K562 (cell line): ENCODE results near the gene EFNA1.
"Not testable (repeated sequence)": the region's sequence is repeated elsewhere in the genome, so short reads cannot be mapped to it uniquely, and the experiment has no call there.

ENCODE experiments used
- LEF1 ChIP-seq: fragments of 450-650 bp; IDR thresholded peaks from 2 replicates; pipeline ENCODE4 v1.6.1; 2016; ENCODE audit warnings: mild to moderate bottlenecking
- SIX5 ChIP-seq, 2 experiments: IDR thresholded peaks; 2 replicates each; pipeline ENCODE4 v1.6.1; 2011; ENCODE audit warnings: low read length in 2 of 2, borderline replicate concordance in 1 of 2, low read depth in 1 of 2, mild to moderate bottlenecking in 1 of 2, moderate library complexity in 1 of 2; ENCODE audit not compliant: insufficient read depth in 1 of 2
- SMAD2 ChIP-seq: fragments of 150-350 bp; IDR thresholded peaks from 2 replicates; pipeline ENCODE4 v1.6.1; 2014; ENCODE audit warnings: low read depth, mild to moderate bottlenecking, low read length
- SREBF1 ChIP-seq: fragments of 150-350 bp; IDR thresholded peaks from 2 replicates; pipeline ENCODE4 v1.6.1; 2014; ENCODE audit warnings: antibody characterized with exemption, low read depth, low read length, borderline replicate concordance

DNA sequence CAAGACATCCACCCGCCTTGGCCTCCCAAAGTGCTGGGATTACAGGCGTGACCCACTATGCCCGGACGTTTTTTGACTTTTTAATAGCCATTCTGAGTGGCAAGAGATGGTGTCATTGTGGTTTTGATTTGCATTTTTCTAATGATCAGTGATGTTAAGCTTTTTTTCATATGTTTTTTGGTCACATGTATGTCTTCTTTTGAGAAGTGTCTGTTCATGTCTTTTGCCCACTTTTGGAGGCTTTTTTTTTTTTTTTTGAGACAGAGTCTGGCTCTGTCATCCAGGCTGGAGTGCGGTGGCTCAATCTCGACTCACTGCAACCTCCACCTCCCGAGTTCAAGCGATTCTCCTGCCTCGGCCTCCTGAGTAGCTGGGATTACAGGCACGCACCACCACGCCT, 36.9 kb downstream of the EFNA1 start:
- not testable (repeated sequence) for TF ChIP-seq SIX5 (IDR thresholded peaks at IDR 0.05; ENCODE audit: borderline replicate concordance in 1 of 2, insufficient read depth in 1 of 2, low read depth in 1 of 2, low read length in 2 of 2); LEF1; SREBF1; SMAD2
